ENCODE results near the gene ACAT1. TPM values are rescaled to one million over a fixed set of nuclear protein-coding genes. Genes with fewer than 3 reads are reported as not detected.

ACAT1 gene
- total RNA-seq, 2 donors from 2014 or later = 101 to 141 TPM

DNA sequence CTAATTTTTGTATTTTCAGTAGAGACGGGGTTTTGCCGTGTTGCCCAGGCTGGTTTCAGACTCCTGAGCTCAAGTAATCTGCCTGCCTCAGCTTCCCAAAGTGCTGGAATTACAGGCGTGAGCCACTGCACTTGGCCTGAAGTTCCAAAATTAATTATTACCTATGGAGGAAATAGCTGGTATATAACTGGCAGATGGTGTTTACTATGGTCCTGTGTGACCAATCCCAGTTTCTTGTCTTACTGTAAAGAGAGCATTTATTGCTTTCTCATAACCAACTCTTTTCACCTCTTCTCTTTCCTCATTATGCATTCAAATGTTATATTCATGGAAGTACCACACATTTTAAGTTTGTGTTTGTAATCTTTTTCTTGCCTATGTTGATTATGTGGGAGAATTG lies 24.2 kb upstream of the ACAT1 start:
- no peak for ATAC-seq (ENCODE audit: insufficient number of reproducible peaks, low FRiP score, low read depth)
- no peak for DNase-seq (ENCODE audit: low spot score)
- Histone ChIP-seq H3K4me3 (no peak overlapping the region), H3K27ac (no peak overlapping the region), H3K4me1 (ENCODE audit: control insufficient read depth in 1 of 2, low read depth in 2 of 2) (no peaks in the 10 kb centered on the region), H3K27me3 (replicated peaks; ENCODE audit: insufficient read depth) (no peaks in the 10 kb centered on the region), H3K36me3 (peaks cover 27% of the 10 kb centered on the region), H3K9me3 (no peaks in the 10 kb centered on the region)
- TF ChIP-seq, protein P1, sequence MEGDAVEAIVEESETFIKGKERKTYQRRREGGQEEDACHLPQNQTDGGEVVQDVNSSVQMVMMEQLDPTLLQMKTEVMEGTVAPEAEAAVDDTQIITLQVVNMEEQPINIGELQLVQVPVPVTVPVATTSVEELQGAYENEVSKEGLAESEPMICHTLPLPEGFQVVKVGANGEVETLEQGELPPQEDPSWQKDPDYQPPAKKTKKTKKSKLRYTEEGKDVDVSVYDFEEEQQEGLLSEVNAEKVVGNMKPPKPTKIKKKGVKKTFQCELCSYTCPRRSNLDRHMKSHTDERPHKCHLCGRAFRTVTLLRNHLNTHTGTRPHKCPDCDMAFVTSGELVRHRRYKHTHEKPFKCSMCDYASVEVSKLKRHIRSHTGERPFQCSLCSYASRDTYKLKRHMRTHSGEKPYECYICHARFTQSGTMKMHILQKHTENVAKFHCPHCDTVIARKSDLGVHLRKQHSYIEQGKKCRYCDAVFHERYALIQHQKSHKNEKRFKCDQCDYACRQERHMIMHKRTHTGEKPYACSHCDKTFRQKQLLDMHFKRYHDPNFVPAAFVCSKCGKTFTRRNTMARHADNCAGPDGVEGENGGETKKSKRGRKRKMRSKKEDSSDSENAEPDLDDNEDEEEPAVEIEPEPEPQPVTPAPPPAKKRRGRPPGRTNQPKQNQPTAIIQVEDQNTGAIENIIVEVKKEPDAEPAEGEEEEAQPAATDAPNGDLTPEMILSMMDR (IDR thresholded peaks at IDR 0.05) = no peak

- ATAC-seq (ENCODE audit: insufficient number of reproducible peaks, low FRiP score, low read depth) = no peak
- peaks cover 21% of the 10 kb centered on the region for H3K36me3 ChIP-seq
These were observed 20.1 kb upstream of the ACAT1 start for GRCh38 chr11:108101090-108101775.

GRCh38 chr11:108111126-108111525 lies 10.2 kb upstream of the ACAT1 start:
- Histone ChIP-seq H3K4me1 (ENCODE audit: control insufficient read depth in 1 of 2, low read depth in 2 of 2) (peaks cover 11 to 13% of the 10 kb centered on the region in 2 donors), H3K27ac (no peak overlapping the region), H3K4me3 (no peak overlapping the region), H3K9me3 (no peaks in the 10 kb centered on the region), H3K27me3 (replicated peaks; ENCODE audit: insufficient read depth) (no peaks in the 10 kb centered on the region), H3K36me3 (no peaks in the 10 kb centered on the region)
- ATAC-seq (ENCODE audit: insufficient number of reproducible peaks, low FRiP score, low read depth) (no peak), DNase-seq (ENCODE audit: low spot score) (no peak)
- TF ChIP-seq, protein P1 (IDR thresholded peaks at IDR 0.05) = no peak

More at GRCh38 chr11:108101090-108101775, 20.1 kb upstream of the ACAT1 start:
- H3K9me3 ChIP-seq = no peaks in the 10 kb centered on the region
- H3K27ac ChIP-seq = no peak overlapping the region
- TF ChIP-seq, protein P1 (IDR thresholded peaks at IDR 0.05) = no peak
- DNase-seq (ENCODE audit: low spot score) = no peak
- no peaks in the 10 kb centered on the region for H3K4me1 ChIP-seq (ENCODE audit: control insufficient read depth in 1 of 2, low read depth in 2 of 2)
- no peaks in the 10 kb centered on the region for H3K27me3 ChIP-seq (replicated peaks; ENCODE audit: insufficient read depth)
- H3K4me3 ChIP-seq = no peak overlapping the region

- DNase-seq (ENCODE audit: low spot score) (no peak), ATAC-seq (ENCODE audit: insufficient number of reproducible peaks, low FRiP score, low read depth) (no peak)
- H3K27me3 ChIP-seq (replicated peaks; ENCODE audit: insufficient read depth) = no peaks in the 10 kb centered on the region
- TF ChIP-seq, protein P1 (IDR thresholded peaks at IDR 0.05) = no peak
- no peak overlapping the region for H3K4me3 ChIP-seq
- no peaks in the 10 kb centered on the region for H3K9me3 ChIP-seq
- H3K27ac ChIP-seq = no peak overlapping the region
- H3K36me3 ChIP-seq = no peaks in the 10 kb centered on the region
- H3K4me1 ChIP-seq (ENCODE audit: control insufficient read depth in 1 of 2, low read depth in 2 of 2) = peaks cover 13 to 18% of the 10 kb centered on the region in 2 donors
These were observed 9.3 kb upstream of the ACAT1 start for GRCh38 chr11:108112057-108112456.

DNA sequence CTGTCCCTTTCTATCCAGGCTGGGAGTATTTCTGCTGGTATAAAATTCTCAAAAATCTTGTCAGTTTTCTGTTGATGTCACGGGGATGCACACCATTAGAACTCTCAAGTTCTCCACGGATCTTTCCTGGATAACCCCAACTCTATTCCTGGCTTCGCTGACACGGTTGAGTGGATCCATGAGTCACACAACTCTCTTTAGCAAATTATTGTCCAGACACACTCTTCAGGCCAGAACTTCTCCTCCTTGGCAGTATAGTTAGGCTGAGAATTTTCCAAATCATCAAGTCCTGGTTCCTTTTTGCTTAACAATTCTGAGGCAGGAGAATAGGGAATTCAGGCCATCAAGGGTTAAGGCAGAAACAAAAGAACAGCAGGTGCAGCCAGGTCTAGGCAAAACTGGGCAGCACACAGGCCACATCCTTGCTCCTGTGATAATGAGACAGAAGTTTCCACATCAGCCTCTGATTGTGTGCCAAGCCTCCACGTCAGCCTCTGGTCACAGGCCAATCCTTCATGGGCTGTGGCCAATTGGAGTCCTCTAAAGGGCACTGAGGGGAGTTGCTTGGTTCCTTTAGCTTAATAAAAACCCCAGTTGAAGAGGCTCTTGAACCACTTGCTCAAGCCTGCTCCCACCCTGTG lies 5.7 kb upstream of the ACAT1 start:
- Histone ChIP-seq H3K4me3 (no peak overlapping the region), H3K36me3 (no peaks in the 10 kb centered on the region), H3K9me3 (no peaks in the 10 kb centered on the region), H3K27ac (peak overlapping the region; percentile 75 to 89), H3K4me1 (ENCODE audit: control insufficient read depth in 1 of 2, low read depth in 2 of 2) (peaks cover 13 to 18% of the 10 kb centered on the region in 2 donors), H3K27me3 (replicated peaks; ENCODE audit: insufficient read depth) (no peaks in the 10 kb centered on the region)
- TF ChIP-seq, protein P1 (IDR thresholded peaks at IDR 0.05) = no peak
- DNase-seq (ENCODE audit: low spot score) (peak; percentile 43), ATAC-seq (ENCODE audit: insufficient number of reproducible peaks, low FRiP score, low read depth) (peak; percentile 89)

Data from thoracic aorta (tissue), 2 donors.